GM21390 (cell line): Measurements from ENCODE around the gene WDR93.

Experiments
- ATAC-seq: cut with Tn5 transposase; IDR thresholded peaks from one replicate; pipeline ENCODE4 v1.9.1; 2021; ENCODE audit not compliant: unreplicated experiment

WDR93 gene

GRCh38 chr15:89747708-89748682, 57.4 kb downstream of the WDR93 start:
- no peak for ATAC-seq

- no peak for ATAC-seq
These were observed 58.4 kb downstream of the WDR93 start for GRCh38 chr15:89749054-89749453.

GRCh38 chr15:89749526-89749925, 58.9 kb downstream of the WDR93 start:
- ATAC-seq: no peak

DNA sequence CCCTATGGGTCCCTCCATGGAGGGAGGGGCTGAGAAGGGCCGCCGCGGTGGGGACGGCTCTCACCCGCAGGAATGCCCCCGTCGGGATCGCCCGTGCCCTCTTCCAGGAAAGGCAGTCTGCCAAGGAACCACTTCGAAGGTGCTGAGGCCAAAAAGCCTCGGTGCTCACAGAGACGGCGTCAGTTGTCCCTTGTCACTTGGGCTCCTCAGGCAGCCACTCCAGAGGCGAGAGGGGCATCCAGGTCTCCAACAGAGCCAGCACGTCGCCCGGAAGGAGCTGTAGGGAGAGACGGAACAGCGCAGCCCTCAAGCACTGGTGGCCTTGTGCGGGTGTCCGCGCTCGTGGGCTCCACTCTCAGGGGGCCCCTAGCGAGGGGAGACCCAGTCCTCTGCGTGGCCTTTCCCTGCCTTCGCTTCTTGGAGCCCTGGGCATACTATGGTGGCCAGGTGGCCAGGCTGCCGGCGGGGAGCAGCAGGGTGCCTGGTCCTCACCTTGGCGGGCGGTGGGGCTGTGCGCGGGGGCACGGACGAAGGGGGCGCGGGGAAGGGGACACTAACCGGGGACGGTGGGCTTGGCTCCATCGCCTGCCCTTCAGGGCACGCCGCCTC, 59.4 kb downstream of the WDR93 start:
- peak; percentile 1 for ATAC-seq

DNA sequence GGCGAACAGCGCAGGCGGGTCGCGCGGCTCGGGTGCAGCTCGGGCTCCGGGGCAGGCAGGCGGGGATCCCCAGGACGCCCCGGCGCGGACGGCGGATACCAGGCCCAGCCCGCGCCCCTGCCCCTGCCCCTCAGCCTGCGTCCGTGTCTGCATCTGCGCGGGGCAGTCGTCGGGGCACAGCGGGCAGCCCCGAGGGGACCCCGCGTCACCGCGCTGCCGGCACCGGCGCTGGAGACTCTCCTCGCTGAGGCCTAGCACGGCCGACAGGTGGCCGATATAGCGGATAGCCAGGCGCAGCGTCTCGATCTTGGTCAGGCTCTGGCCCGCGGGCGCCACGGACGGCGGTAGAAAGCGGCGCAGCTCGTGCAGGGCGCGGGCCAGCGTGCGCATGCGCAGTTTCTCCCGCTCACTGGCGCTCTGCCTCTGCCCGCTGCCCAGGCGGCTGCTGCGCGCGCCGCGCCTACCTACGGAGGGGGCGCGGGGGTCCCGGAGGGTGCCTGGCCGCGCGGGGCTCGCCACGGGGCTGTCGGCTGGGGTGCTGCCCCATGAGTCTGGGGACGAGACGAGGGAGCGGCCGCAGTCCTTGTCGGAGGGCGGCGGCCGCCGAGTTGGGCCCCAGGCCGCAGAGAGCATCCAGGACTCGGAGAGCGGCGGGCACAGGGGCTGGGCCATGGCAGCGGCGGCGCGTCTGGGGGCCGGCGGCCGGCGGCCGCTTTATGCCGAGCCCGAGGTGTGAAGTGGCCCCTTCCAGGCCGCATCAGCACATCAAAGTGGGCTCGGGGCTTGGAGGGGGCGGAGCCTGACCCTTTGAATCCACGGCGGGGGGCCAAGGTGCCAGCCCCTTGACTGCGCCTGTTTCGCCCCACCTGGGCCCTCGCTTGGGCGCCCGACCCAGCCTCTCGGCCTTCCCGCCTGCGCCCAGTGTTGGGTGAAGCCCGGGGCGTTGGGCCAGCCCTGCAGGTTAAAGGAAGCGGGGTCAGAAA, 60.2 kb downstream of the WDR93 start, which contains the start of gene MESP1:
Gene MESP1, minus strand, starts transcription at position 690 of the 983 bp plus-strand sequence. Its CDS starts 18 bp downstream, at position 672.
- ATAC-seq: peak; percentile 91

GRCh38 chr15:89751748-89752147, 61.1 kb downstream of the WDR93 start:
- ATAC-seq: no peak

- ATAC-seq: no peak
These were observed 63.2 kb downstream of the WDR93 start for GRCh38 chr15:89753855-89754254.

DNA sequence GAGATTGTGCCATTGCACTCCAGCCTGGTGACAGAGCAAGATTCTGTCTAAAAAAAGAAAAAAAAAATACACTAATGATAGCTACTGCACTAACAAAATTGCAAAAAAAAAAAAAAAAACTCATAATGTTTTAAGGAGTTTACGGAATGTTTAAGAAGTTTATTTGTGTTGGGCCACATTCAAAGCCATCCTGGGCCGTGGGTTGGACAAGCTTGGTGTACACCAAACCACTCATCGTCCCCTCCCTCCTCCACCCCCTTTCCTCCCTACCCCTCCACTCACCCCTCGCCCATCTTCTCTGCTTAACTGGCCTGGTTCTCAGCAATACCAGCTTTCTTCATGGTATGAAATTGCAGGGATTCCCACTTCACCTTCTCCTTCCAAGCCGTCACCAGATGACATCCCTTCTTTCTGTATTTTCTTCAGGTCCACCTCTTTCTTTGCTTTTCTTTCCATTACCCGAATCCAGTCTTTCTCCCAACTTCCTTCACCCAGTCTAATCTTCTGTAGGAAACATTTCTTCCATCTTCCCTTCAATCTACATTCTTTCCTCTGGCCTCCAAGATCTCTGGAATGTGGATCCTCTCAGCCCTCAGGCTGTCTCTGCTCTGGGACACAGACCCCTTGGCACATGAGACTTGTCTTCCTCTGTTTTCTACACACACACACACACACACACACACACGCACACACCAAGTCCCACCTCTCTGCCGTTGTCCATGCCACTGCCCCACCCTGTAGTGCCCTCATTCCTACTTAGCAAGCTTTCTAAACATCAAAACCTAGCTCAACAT, 63.9 kb downstream of the WDR93 start:
- no peak for ATAC-seq

DNA sequence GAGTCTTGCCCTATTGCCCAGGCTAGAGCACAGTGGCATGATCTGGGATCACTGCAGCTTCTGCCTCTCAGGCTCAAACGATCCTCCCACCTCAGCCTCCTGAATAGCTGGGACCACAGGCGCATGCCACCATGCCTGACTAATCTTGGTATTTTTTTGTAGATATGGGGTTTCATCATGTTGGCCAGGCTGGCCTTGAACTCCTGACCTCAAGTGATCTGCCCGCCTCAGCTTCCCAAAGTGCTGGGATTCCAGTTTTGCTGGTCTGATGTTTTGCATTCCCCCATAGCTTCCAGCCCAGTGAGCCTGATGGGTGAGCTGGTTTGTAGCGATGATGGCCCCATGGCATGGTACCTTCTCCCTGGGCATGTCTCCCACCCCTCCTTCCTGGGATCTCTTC, 65.1 kb downstream of the WDR93 start:
- no peak for ATAC-seq

DNA sequence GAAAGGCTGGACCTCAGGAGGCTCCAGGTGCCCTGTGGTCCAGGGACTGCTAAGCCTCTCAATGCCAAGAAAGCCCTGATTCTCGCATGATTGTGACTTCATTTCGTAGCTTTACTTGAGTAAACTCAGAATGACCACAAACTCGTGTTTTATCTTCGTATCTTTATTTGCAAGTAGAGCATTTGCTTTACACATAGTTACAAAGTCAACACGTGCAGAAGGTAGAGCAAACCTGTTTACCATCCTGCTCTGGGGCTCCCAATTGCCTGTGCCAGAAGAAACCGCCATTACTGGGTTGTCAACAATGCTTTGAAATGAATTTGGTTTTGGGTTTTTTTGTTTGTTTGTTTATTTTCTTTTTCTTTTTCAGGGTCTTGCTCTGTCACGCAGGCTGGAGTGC, 66.3 kb downstream of the WDR93 start:
- no peak for ATAC-seq

- no peak for ATAC-seq
These were observed 67.7 kb downstream of the WDR93 start for GRCh38 chr15:89758283-89758682.

DNA sequence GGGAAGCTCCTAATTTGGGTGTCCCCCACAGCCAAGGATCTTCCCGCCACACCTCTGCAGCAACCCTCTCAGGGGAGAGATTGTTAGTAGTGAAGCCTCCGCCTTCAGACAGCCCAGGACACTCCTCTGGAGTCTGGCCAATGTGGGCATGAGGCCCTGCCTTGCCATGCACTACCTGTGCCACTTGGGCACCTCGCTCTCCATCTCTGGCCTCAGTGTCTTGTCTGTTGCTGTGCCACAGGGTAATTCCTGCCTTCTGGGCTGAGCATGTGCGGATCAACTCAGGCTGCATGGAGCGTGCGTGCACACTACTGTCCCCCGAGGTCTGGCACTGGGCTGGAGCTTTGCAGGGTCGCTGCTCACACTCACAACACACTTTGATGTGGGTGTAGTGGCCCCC, 68.4 kb downstream of the WDR93 start:
- no peak for ATAC-seq

GRCh38 chr15:89759835-89760234, 69.2 kb downstream of the WDR93 start:
- ATAC-seq: no peak

DNA sequence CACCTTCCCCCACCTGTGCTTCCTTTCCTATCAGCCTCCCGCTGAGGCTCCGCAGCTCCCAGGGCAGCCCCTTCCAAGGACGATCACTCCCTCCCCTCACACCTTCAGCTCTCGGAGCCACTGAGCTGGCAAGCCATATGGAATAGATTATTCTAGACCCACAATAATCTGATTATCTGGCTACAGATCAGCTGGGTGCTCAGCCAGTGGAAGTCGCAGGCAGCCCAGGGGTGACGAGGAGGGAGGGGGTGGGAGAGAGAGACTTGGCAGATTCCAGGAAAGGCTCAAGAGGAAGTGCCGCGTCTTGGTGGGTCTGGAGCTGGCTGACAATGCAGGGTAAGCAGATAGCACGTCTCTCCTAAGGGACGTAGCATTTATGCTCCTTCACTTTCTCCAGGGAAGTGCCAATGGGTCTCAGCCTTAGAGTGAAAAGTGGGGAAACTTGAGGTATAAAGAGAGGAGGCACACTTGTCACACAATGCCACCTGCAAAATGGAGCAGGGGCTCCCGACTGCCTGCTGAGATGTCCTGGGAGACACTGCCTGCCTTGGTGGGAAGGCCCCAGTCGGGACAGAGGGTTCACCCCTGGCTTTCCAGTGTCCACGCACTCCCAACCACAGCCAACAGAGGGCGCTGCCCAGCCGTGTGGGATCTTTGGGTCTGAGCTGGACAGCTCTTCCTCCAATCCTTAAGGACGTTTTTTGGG, 69.8 kb downstream of the WDR93 start:
- ATAC-seq: no peak

- ATAC-seq: no peak
These were observed 70.6 kb downstream of the WDR93 start for GRCh38 chr15:89761009-89761831.

DNA sequence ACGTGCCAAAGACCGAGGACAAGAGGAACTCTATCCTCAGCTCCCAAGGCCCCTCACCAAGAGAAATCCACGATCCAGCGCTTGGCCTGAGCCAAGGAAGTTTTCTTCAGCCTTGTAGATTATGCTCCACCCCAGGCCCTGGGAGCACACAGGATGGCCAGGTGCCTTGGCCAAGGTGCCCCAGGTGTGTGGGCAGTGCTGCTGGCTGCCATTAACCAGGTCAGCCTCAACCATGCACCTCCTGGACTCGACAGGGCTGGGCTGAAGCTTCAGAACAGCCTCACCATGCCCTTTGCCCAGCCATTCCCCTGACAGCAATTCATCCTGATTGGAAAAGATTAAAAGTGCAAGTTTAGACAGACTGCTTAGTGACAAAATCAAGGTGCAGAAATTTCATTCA, 71.3 kb downstream of the WDR93 start:
- no peak for ATAC-seq

DNA sequence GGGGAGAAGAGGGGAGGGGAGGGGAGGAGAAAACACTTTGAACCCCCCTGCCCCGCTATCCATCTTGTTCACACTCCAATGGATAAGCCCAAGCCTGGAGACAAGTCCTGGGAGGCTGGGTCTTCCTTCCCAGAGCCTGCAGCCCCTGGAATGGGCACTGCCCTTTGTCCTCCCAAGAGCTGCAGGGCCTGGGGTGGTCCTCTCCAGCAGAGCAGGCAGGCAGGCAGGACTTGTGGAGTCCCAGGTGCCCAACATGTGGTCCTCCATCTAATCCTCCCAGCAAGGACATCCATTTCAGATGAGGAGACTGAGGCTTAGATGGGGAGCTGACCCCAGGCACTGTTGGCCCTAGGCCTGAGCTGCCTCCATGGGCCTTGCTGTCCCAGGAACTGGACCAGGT, 75.1 kb downstream of the WDR93 start:
- no peak for ATAC-seq

GRCh38 chr15:89766357-89767311, 76.0 kb downstream of the WDR93 start:
- ATAC-seq: no peak
